HT1080 (cell line): ENCODE data around the gene CDADC1. TPM values are rescaled to one million over a fixed set of nuclear protein-coding genes. Genes with fewer than 3 reads are reported as not detected.
"Not testable (repeated sequence)": the region's sequence is repeated elsewhere in the genome, so short reads cannot be mapped to it uniquely, and the experiment has no call there.

Source experiments
- DNase-seq: peaks from one replicate; pipeline ENCODE4 v3.0.0-alpha.2; 2015; ENCODE audit warnings: low read depth
- total RNA-seq: library from RNA; depleted of rRNA; stranded (reverse); fragments of >200 nt; shearing (Covaris generic); gene quantifications from 2 replicates; pipeline ENCODE4 v1.2.3, GENCODE V29; 2014

Gene CDADC1
- total RNA-seq, 1 experiment from 2014 or later: 2.8 TPM

GRCh38 chr13:49292742-49293486, 45.2 kb downstream of the CDADC1 start:
- no peak for DNase-seq

- not testable (repeated sequence) for DNase-seq
Observed at GRCh38 chr13:49294723-49295122, 47.0 kb downstream of the CDADC1 start.

- no peak for DNase-seq
Observed at GRCh38 chr13:49295244-49295643, 47.5 kb downstream of the CDADC1 start.

GRCh38 chr13:49296659-49297058, 48.9 kb downstream of the CDADC1 start:
- DNase-seq: no peak

GRCh38 chr13:49297338-49297737, 49.6 kb downstream of the CDADC1 start:
- DNase-seq: no peak

- no peak for DNase-seq
Observed at GRCh38 chr13:49298416-49298815, 50.7 kb downstream of the CDADC1 start.

GRCh38 chr13:49298903-49299605, 51.3 kb downstream of the CDADC1 start:
- peak; percentile 21 for DNase-seq

GRCh38 chr13:49300276-49300675, 52.6 kb downstream of the CDADC1 start:
- no peak for DNase-seq

GRCh38 chr13:49300739-49301589, 53.2 kb downstream of the CDADC1 start:
- DNase-seq: peak; percentile 73

- DNase-seq: no peak
Observed at GRCh38 chr13:49302222-49302621, 54.5 kb downstream of the CDADC1 start.

GRCh38 chr13:49302817-49303216, 55.1 kb downstream of the CDADC1 start:
- no peak for DNase-seq

- peak; percentile 30 for DNase-seq
Observed at GRCh38 chr13:49303533-49304252, 56.0 kb downstream of the CDADC1 start.

GRCh38 chr13:49304356-49304755, 56.6 kb downstream of the CDADC1 start:
- DNase-seq: no peak

GRCh38 chr13:49304763-49305700, 57.3 kb downstream of the CDADC1 start:
- no peak for DNase-seq

- no peak for DNase-seq
Observed at GRCh38 chr13:49305792-49306425, 58.2 kb downstream of the CDADC1 start.

- no peak for DNase-seq
Observed at GRCh38 chr13:49307365-49307764, 59.6 kb downstream of the CDADC1 start.

GRCh38 chr13:49308097-49308875, 60.6 kb downstream of the CDADC1 start:
- DNase-seq: no peak

GRCh38 chr13:49308921-49309408, 61.2 kb downstream of the CDADC1 start:
- DNase-seq: no peak

- DNase-seq: no peak
Observed at GRCh38 chr13:49310251-49310650, 62.5 kb downstream of the CDADC1 start.
